Putamen (tissue), 1 donor: ENCODE measurements around the gene NUMA1.

Experiments used
- DNase-seq: peaks from one replicate; pipeline ENCODE4 v3.0.0-alpha.2; 2016; ENCODE audit warnings: low spot score

NUMA1 gene

DNA sequence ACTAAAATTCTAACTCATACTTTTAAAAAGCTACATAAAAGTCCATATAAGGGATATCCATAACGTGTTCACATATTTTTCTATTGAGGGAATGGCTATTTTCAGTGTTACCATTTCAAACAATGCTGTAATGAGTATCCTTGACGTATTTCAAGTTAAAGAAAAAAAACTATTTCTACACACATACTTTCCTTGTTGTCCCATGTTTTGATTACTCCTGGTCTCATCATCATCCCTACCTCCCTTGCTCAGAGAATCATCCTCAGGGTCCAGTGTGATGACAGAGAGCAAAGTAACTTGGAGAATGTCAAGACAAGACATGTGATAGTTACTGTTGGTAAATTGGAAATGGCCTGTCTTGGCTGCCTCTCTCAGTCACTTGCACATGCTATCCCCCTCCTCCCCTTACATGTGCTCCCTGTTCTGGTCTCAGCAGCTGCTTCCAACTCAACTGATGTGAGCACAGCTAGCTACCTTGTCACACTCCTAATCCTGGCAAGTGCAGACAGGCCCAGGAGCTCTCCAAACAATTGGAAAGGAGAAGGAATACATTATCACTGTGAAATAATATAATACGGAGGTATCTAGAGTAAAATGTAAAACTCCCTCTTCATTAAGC is 21.8 kb downstream of the NUMA1 start:
- DNase-seq = no peak

DNA sequence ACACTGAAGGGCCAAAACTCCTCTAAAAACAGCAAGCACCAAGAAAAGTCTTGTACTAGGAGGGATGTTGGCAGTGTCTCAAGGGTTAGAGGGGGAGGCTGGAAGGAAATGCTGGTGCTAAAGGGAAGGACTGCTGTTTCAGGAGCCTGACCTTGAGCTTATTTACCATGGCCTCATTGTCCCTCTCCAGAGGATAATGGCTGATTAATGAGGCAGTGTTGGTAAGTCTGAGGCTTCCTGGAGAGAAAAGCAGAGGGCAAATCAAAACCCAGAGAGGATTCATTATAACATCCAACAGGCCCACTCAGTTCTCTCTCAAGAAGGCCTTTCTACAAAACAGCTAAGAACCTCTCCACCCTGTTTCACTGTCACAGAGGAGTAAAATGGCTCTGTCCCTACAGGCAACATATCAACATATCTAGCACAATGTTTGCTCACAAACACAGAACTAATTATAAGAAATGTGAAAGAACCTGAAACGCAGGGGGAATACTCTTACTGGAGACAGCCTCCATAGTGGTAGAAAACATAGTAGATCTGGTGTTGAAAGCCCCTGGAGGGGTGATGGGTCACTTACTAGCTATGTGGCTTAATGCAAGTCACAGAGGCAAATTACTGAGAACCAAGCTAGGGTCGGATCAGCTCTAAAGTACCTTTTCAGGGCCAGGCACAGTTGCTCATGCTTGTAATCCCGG is 31.4 kb downstream of the NUMA1 start:
- DNase-seq = no peak

DNA sequence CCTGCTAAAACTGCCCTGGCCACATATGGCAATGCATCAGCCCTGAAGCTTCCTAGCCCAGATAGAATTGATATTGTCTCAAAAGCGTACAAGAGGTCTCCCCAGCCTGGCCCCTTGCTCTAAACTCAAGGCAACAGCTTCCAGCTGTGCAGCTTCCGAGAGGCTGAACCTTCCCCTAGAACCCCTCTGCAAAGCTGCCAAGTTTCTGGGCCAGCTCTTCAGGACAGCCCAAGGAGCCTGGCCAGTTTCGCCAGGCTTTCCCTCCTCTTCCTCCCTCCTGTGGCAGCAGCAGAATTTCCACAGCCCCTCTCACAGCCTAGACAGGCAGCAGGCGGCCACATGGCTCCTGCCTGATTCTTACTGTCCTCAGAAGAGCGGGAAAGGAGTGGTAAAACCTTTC is 34.5 kb downstream of the NUMA1 start:
- no peak for DNase-seq

DNA sequence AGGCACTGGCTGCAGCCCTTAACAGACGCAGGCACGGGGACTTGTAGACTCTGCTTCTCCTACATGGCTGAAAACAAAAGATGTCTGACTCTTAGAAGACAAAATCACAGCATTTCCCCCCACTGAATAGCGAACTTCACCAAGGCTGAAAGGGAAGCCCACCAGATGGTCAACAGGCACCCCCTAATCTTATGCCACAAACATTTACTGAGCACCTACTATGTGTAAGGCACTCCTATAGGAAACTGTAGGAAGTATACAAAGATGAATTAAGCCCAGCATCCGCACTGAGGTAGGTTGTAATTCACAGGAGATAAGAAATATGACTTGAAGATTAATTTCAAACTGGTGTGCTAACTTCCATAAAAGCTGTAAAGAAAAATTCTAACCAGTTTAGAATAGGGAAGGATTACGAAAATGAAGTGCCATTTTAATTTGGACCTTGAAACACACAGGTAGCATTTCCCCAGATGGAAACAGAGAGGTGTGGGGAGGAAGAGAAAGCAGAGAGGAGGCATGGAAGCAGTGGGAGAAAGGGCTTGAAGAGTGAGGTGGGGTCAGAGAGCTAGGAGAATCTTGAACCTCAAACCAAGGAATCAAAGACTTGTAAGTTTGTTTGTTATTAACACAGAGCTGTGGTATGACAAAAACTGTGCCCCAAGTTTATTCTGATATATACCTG is 38.1 kb downstream of the NUMA1 start:
- no peak for DNase-seq

DNA sequence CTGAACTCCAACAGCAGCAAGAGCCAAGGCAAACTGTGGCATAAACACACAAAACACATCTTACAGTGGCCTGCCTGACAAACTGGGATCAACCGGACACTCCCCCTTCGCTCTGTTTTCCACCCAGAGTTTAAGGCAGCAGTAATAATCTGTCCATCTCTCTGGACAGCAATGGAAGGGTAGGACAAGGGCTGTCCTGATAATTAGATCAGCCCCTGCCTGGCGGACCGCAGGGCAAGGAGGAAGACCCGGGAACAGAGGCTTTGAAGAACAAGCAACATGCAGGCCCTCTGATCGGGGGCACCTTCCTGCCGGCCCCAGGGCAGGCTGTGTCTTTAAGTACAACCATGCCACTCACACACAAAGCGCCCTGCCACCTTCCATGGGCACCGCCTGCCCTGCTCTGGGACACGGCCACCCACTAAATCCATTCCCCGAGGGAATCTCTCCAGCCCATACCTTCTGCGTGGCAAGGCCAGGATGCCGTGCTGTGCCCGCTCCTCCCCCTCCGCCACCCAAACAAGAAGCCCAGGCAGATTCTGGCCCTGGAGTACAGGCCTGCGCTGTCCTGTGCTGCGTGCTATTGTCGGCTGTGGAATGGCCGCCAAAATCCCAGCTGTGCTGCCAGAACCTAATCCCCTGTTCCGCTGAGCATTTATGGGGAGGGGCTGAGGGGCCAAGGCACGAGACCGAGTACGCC is 38.8 kb downstream of the NUMA1 start:
- DNase-seq = peak; percentile 86

DNA sequence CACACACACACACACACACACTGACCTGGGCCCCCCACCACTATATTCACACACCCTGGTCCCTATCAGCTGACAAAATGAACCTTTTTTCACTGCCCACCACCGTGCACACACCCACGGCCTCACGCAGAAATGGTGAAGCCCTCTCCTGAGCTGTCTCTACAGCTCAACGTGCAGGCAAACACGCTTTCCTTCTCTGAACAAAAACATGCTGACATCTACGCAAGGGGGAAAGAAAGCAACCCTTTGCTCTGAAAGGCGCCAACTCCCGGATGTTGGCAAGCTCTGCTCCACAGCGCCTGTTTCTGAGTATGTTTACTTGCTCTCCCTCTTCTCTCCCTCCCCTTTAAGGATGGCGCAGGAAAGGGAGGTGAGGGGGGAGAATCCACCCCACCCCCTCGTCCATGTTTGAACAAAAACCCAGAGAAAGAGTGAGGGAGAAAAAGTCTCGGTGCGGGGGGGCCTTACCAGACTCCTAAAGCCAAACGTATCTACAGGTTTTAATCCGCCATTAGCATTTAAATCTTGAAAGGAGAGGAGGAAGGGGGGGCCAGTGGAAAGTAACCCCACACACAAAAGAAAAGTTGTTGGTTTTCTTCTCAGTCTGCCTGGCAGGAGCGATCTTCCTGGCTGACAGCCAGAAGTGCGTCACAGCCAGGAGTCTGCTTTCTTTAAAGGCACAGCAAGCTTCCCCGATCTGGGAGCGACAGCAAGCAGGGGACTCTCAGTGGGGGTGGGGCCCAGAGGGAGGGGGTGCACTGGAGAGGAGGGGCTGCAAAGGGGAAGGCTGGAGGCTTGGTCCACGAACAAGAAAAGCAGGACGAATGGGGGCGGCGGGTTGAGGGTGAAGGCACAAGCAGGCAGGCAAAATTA is 39.6 kb downstream of the NUMA1 start:
- peak; percentile 96 for DNase-seq

GRCh38 chr11:72039856-72040401 is 40.4 kb downstream of the NUMA1 start:
- peak; percentile 40 for DNase-seq

- DNase-seq = no peak
Observed at GRCh38 chr11:72039031-72039855, 41.1 kb downstream of the NUMA1 start.

DNA sequence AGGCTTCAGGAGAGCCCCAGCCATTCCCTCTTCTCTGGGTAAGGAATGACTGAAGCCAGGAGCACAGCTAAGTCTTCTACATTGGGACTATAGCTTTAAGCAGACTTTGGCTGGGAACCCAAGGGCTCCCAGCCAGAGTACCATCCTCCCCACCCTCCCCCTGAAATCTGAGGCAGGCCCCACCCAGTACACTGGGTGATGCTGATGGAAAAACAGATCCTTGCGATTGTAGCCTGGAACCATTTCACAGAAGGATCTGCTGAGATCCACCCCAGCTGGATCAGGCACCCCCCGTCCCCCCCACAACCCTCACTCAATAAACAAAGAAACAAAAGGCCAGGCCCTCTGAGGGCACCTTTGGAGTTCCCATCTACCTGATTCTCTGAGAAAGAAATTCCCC is 41.9 kb downstream of the NUMA1 start:
- peak; percentile 81 for DNase-seq

DNA sequence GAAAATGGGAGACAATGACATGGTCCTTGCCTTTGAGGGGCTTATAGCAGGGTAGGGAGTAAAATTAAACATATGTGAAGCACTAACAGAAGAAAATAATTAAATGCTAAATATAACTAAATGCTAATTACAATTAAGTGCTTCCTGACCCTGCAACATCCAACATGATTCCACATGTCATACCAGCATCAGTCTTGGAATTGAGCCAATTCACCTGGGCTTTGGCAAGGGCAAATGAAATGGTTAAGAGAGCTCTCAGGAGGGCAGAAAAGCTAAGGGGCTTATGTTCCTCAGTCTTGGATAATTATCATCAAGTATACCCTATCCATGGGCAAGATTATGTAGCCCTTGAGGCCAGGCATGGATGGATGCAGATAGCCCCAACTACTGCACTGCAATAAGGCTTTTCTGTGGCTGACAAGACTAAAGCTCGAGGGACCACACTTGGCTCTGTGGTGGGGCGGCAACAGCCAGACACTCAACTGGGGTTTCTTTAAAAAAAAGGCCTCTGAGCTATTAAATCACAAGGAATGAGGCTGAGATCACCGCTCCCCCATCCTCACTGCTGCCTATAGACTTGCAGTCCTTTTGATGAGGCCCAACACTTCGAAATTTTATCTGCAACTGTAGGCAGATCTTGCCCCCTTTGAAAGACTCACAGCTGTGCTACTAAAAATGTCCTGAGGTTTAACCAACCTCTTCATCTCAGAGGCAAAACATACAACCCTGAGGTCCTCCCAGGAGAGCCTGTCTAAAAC is 42.6 kb downstream of the NUMA1 start:
- DNase-seq = no peak

DNA sequence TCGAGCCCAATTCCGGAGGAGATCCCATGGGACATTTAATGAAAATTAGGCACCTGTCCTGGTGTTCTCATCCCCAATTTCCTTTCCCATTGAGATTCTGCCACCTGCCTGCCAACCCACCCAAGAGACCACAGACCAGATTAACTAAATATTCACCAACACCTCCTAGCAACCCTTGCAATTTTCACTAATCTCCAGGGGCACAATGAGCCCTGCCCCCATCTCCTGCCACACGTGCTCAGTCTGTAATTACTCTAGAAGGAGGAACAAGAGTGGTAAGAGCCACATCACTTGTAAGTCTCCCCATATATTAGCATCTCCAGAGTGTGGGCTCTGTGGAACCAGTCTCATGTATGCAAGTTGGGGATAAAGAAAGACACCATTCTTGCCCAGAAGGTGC is 43.7 kb downstream of the NUMA1 start:
- DNase-seq = no peak

- no peak for DNase-seq
Observed at GRCh38 chr11:72030472-72031045, 49.8 kb downstream of the NUMA1 start.

DNA sequence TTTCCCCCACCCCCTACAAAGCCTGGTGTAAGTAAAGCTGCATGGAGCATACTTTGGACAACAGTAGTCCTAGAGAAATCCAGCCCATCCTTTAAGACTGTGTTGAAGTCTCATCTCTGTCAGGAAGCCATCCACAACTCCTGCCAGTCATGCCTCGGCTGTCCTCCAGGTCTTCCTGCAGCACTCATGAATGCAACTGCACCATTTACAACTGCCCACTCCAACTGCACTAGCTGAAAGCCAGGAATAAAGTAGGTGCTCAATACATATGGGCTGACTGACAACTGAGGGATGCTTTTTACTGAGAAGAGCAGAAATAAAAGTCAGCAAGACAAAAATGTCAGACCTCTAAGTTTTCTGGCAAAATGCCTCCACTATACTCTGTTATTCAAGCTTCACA is 54.3 kb downstream of the NUMA1 start:
- DNase-seq = no peak

DNA sequence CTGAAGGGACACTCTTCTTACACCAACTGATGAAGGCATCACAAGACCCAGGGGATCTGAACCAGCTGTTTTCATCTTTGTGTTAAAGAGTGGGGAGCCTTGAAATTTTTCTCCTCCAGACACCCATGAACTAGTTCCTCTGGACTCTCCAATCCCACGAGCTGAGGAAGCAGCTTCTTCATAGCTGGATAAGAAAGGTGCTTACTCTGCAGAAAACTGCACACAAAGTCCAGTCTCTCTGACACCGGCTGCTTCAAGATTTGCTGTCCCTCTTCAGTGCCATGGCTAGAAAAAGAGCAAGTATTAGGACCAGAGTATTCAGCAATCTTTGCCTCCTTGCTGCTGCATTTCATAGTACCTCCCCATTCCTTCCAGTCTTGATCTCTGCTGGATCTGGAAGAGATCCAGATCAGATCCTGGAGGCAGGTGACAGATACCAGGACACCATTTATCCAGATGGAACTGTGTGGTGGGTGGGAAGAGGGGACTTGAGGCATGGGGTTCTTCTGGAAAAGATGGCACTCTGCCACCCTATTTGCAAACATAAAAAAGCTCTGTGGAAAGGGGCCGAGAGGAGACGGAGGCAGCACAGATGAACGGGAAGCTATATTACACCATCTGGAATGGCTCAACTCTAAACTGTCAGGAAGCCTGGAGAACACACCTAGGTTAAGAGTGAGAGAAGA is 56.1 kb downstream of the NUMA1 start:
- DNase-seq = no peak

- no peak for DNase-seq
Observed at GRCh38 chr11:72023335-72023734, 57.0 kb downstream of the NUMA1 start.

- no peak for DNase-seq
Observed at GRCh38 chr11:72018171-72018570, 62.2 kb downstream of the NUMA1 start.

GRCh38 chr11:72015511-72016061 is 64.8 kb downstream of the NUMA1 start:
- no peak for DNase-seq

DNA sequence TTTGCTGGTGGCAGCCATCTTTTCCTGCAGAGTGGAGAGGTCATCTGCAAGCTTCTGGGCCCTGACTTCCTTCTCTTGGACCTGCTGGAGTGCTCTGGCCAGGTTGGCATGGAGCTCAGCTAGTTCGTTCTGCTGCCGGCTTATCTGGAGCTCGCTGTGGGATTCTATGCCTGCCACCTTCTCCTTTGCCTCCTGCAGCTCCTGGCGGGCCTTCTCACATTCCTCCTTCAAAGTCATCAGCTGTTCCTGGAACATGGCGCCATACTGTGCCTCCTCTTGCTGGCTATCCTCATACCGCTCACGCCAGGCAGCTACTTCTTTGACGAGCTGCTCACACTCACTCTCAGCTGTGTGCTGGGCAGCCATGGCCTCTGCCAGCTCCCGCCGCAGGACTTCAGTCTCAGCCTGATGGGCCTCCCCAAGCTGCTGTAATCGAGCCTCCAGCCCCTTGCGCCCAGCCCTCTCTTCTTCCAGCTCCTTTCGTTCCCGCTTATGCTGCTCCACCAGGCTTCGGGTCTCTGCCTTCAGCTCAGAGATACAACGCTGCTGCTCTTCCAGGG is 65.5 kb downstream of the NUMA1 start:
- no peak for DNase-seq
